GM04504 (cell line): ENCODE measurements around the gene TATDN2.
"Not testable (repeated sequence)": the region's sequence is repeated elsewhere in the genome, so short reads cannot be mapped to it uniquely, and the experiment has no call there.

Source experiments
- DNase-seq: peaks from one replicate; pipeline ENCODE4 v3.0.0-alpha.2; 2012; ENCODE audit warnings: low read depth

TATDN2 gene

GRCh38 chr3:10234526-10235230 lies 13.6 kb upstream of the TATDN2 start:
- DNase-seq: no peak

GRCh38 chr3:10235551-10235950 lies 12.7 kb upstream of the TATDN2 start:
- DNase-seq: no peak

GRCh38 chr3:10238345-10239183 lies 9.7 kb upstream of the TATDN2 start:
- DNase-seq: no peak

GRCh38 chr3:10240799-10241198 lies 7.5 kb upstream of the TATDN2 start:
- no peak for DNase-seq

- DNase-seq: no peak
Observed at GRCh38 chr3:10242182-10243065, 5.8 kb upstream of the TATDN2 start.

GRCh38 chr3:10244009-10244408 lies 4.2 kb upstream of the TATDN2 start:
- DNase-seq: no peak

- no peak for DNase-seq
Observed at GRCh38 chr3:10245081-10245712, 3.1 kb upstream of the TATDN2 start.

GRCh38 chr3:10247679-10248183 lies 528 bp upstream of the TATDN2 start:
- no peak for DNase-seq

GRCh38 chr3:10248984-10249748 lies 907 bp downstream of the TATDN2 start:
- no peak for DNase-seq

- DNase-seq: no peak
Observed at GRCh38 chr3:10249833-10250232, 1.6 kb downstream of the TATDN2 start.

- no peak for DNase-seq
Observed at GRCh38 chr3:10251006-10251405, 2.7 kb downstream of the TATDN2 start.

- no peak for DNase-seq
Observed at GRCh38 chr3:10253731-10254130, 5.5 kb downstream of the TATDN2 start.

GRCh38 chr3:10255835-10256234 lies 7.6 kb downstream of the TATDN2 start:
- DNase-seq: no peak

GRCh38 chr3:10259036-10259435 lies 10.8 kb downstream of the TATDN2 start:
- DNase-seq: no peak

GRCh38 chr3:10259798-10260197 lies 11.5 kb downstream of the TATDN2 start:
- no peak for DNase-seq

- DNase-seq: no peak
Observed at GRCh38 chr3:10260211-10260701, 12.0 kb downstream of the TATDN2 start.

- DNase-seq: no peak
Observed at GRCh38 chr3:10262027-10262426, 13.8 kb downstream of the TATDN2 start.

GRCh38 chr3:10263646-10264363 lies 15.5 kb downstream of the TATDN2 start:
- no peak for DNase-seq

GRCh38 chr3:10265833-10266232 lies 17.6 kb downstream of the TATDN2 start:
- DNase-seq: no peak

- not testable (repeated sequence) for DNase-seq
Observed at GRCh38 chr3:10266936-10267335, 18.7 kb downstream of the TATDN2 start.
